Measurements from ENCODE around the gene REC114.
"Not testable (repeated sequence)": the region's sequence is repeated elsewhere in the genome, so short reads cannot be mapped to it uniquely, and the experiment has no call there.

Gene REC114

GRCh38 chr15:73442968-73443367 is at the start of gene REC114:
Gene REC114 (plus strand): TSS chr15:73443164. CDS start chr15:73443186, 22 bp downstream.
- no peak for DNase-seq (ENCODE audit: low spot score)

GRCh38 chr15:73393336-73393735 is 49.6 kb upstream of the REC114 start:
- DNase-seq (ENCODE audit: low spot score) = no peak

- DNase-seq (ENCODE audit: low spot score) = no peak
These were observed 48.2 kb upstream of the REC114 start for GRCh38 chr15:73394782-73395181.

- no peak for DNase-seq (ENCODE audit: low spot score)
These were observed 47.3 kb upstream of the REC114 start for GRCh38 chr15:73395671-73396070.

- no peak for DNase-seq (ENCODE audit: low spot score)
These were observed 45.5 kb upstream of the REC114 start for GRCh38 chr15:73397461-73397860.

GRCh38 chr15:73398861-73399260 is 44.1 kb upstream of the REC114 start:
- DNase-seq (ENCODE audit: low spot score) = no peak

GRCh38 chr15:73400222-73400621 is 42.7 kb upstream of the REC114 start:
- not testable (repeated sequence) for DNase-seq (ENCODE audit: low spot score)

- DNase-seq (ENCODE audit: low spot score) = no peak
These were observed 39.8 kb upstream of the REC114 start for GRCh38 chr15:73403171-73403570.

- no peak for DNase-seq (ENCODE audit: low spot score)
These were observed 28.1 kb upstream of the REC114 start for GRCh38 chr15:73414876-73415275.

- no peak for DNase-seq (ENCODE audit: low spot score)
These were observed 18.5 kb upstream of the REC114 start for GRCh38 chr15:73424506-73424905.

- DNase-seq (ENCODE audit: low spot score) = no peak
These were observed 17.5 kb upstream of the REC114 start for GRCh38 chr15:73425510-73425909.

- DNase-seq (ENCODE audit: low spot score) = no peak
These were observed 16.5 kb upstream of the REC114 start for GRCh38 chr15:73426323-73426994.

- DNase-seq (ENCODE audit: low spot score) = not testable (repeated sequence)
These were observed 11.6 kb upstream of the REC114 start for GRCh38 chr15:73431329-73431728.

GRCh38 chr15:73433873-73434272 is 9.1 kb upstream of the REC114 start:
- no peak for DNase-seq (ENCODE audit: low spot score)

- no peak for DNase-seq (ENCODE audit: low spot score)
These were observed 6.4 kb upstream of the REC114 start for GRCh38 chr15:73436613-73437012.

GRCh38 chr15:73437543-73438109 is 5.3 kb upstream of the REC114 start:
- no peak for DNase-seq (ENCODE audit: low spot score)

- no peak for DNase-seq (ENCODE audit: low spot score)
These were observed 4.3 kb upstream of the REC114 start for GRCh38 chr15:73438651-73439050.

- DNase-seq (ENCODE audit: low spot score) = no peak
These were observed 2.4 kb upstream of the REC114 start for GRCh38 chr15:73440571-73440970.

GRCh38 chr15:73442421-73442820 is 543 bp upstream of the REC114 start:
- DNase-seq (ENCODE audit: low spot score) = no peak

GRCh38 chr15:73447471-73447870 is 4.5 kb downstream of the REC114 start:
- not testable (repeated sequence) for DNase-seq (ENCODE audit: low spot score)

GRCh38 chr15:73448158-73448758 is 5.3 kb downstream of the REC114 start:
- DNase-seq (ENCODE audit: low spot score) = not testable (repeated sequence)

GRCh38 chr15:73449980-73450379 is 7.0 kb downstream of the REC114 start:
- DNase-seq (ENCODE audit: low spot score) = not testable (repeated sequence)

GRCh38 chr15:73454096-73454495 is 11.1 kb downstream of the REC114 start:
- no peak for DNase-seq (ENCODE audit: low spot score)

- no peak for DNase-seq (ENCODE audit: low spot score)
These were observed 12.9 kb downstream of the REC114 start for GRCh38 chr15:73455876-73456275.
